Subcutaneous abdominal adipose tissue (tissue), 5 donors: ENCODE data around the gene CXorf38.

Source experiments
- H3K27ac ChIP-seq: one replicate; pipeline ENCODE4 v1.7.0; 2013; ENCODE audit warnings: low read depth, mild to moderate bottlenecking, inconsistent platforms, low read length, moderate library complexity
- H3K27me3 ChIP-seq, 5 donors: one replicate each; pipeline ENCODE4 v1.7.0; 2013; ENCODE audit warnings: low read length in 5 of 5, inconsistent platforms in 1 of 5; ENCODE audit not compliant: control insufficient read depth in 5 of 5, insufficient read depth in 4 of 5
- H3K36me3 ChIP-seq, 5 donors: one replicate each; pipeline ENCODE4 v1.7.0; 2013; ENCODE audit warnings: low read length in 5 of 5; ENCODE audit not compliant: control insufficient read depth in 5 of 5, insufficient read depth in 5 of 5
- H3K4me1 ChIP-seq, 5 donors: one replicate each; pipeline ENCODE4 v1.7.0; 2013; ENCODE audit warnings: low read length in 5 of 5, mild to moderate bottlenecking in 3 of 5, moderate library complexity in 1 of 5; ENCODE audit not compliant: control insufficient read depth in 5 of 5, insufficient read depth in 5 of 5
- H3K4me3 ChIP-seq, 5 donors: one replicate each; pipeline ENCODE4 v1.7.0; 2013; ENCODE audit warnings: low read length in 5 of 5, low read depth in 1 of 5
- H3K9ac ChIP-seq, 5 donors: one replicate each; pipeline ENCODE4 v1.7.0; 2013; ENCODE audit warnings: low read length in 5 of 5, mild to moderate bottlenecking in 4 of 5, moderate library complexity in 3 of 5
- H3K9me3 ChIP-seq, 5 donors: one replicate each; pipeline ENCODE4 v1.7.0; 2013; ENCODE audit warnings: low read length in 5 of 5; ENCODE audit not compliant: control insufficient read depth in 5 of 5
- donor health status: healthy.
- donor health status: healthy.
- donor health status: healthy.
- donor health status: healthy.
- donor health status: healthy.

CXorf38 gene

GRCh38 chrX:40663078-40663740, 15.8 kb upstream of the CXorf38 start:
- no peak overlapping the region for H3K9ac ChIP-seq
- no peak overlapping the region for H3K27ac ChIP-seq

GRCh38 chrX:40661489-40661888, 14.1 kb upstream of the CXorf38 start:
- H3K27me3 ChIP-seq, result peaks cover 0 to 15% (median 0%) of the 10 kb centered on the region in 5 donors
- no peak overlapping the region for H3K9ac ChIP-seq
- H3K9me3 ChIP-seq, result no peaks in the 10 kb centered on the region
- no peak overlapping the region for H3K4me3 ChIP-seq
- H3K27ac ChIP-seq, result no peak overlapping the region
- H3K4me1 ChIP-seq, result no peaks in the 10 kb centered on the region
- H3K36me3 ChIP-seq, result peaks cover 21 to 41% (median 27%) of the 10 kb centered on the region in 5 donors

More at GRCh38 chrX:40663078-40663740, 15.8 kb upstream of the CXorf38 start:
- Histone ChIP-seq H3K36me3 (peaks cover 23 to 44% (median 30%) of the 10 kb centered on the region in 5 donors), H3K4me1 (peaks cover 0 to 1% (median 0%) of the 10 kb centered on the region in 5 donors), H3K9me3 (no peaks in the 10 kb centered on the region), H3K4me3 (no peak overlapping the region), H3K27me3 (peaks cover 0 to 14% (median 0%) of the 10 kb centered on the region in 5 donors)

- Histone ChIP-seq H3K27ac (no peak overlapping the region), H3K4me1 (no peaks in the 10 kb centered on the region), H3K36me3 (peaks cover 14 to 37% (median 20%) of the 10 kb centered on the region in 5 donors), H3K9ac (no peak overlapping the region), H3K27me3 (peaks cover 0 to 15% (median under 1%) of the 10 kb centered on the region in 5 donors), H3K4me3 (no peak overlapping the region), H3K9me3 (no peaks in the 10 kb centered on the region)
These were observed 13.0 kb upstream of the CXorf38 start for GRCh38 chrX:40660381-40660780.

- no peak overlapping the region for H3K4me3 ChIP-seq
- no peaks in the 10 kb centered on the region for H3K4me1 ChIP-seq
- no peak overlapping the region for H3K9ac ChIP-seq
- H3K27me3 ChIP-seq, result peaks cover 0 to 7% (median 3%) of the 10 kb centered on the region in 5 donors
- peaks cover 10 to 22% (median 15%) of the 10 kb centered on the region in 5 donors for H3K36me3 ChIP-seq
- no peak overlapping the region for H3K27ac ChIP-seq
- no peaks in the 10 kb centered on the region for H3K9me3 ChIP-seq
These were observed 6.2 kb upstream of the CXorf38 start for GRCh38 chrX:40653535-40653934.

GRCh38 chrX:40652664-40653063, 5.3 kb upstream of the CXorf38 start:
- no peak overlapping the region for H3K4me3 ChIP-seq
- H3K27ac ChIP-seq, result no peak overlapping the region
- H3K9ac ChIP-seq, result no peak overlapping the region
- peaks cover 0 to 7% (median 3%) of the 10 kb centered on the region in 5 donors for H3K27me3 ChIP-seq
- H3K9me3 ChIP-seq, result no peaks in the 10 kb centered on the region
- H3K36me3 ChIP-seq, result peaks cover 10 to 18% (median 15%) of the 10 kb centered on the region in 5 donors
- peaks cover under 1 to 4% (median 4%) of the 10 kb centered on the region in 5 donors for H3K4me1 ChIP-seq

GRCh38 chrX:40651620-40652223, 4.4 kb upstream of the CXorf38 start:
- Histone ChIP-seq H3K27me3 (peaks cover 0 to 7% (median 0%) of the 10 kb centered on the region in 5 donors), H3K9ac (no peak overlapping the region), H3K27ac (no peak overlapping the region), H3K4me1 (peaks cover 4 to 14% (median 9%) of the 10 kb centered on the region in 5 donors), H3K9me3 (no peaks in the 10 kb centered on the region), H3K4me3 (no peak overlapping the region), H3K36me3 (peaks cover 9 to 13% (median 10%) of the 10 kb centered on the region in 5 donors)

- Histone ChIP-seq H3K27me3 (peaks cover 0 to 4% (median 2%) of the 10 kb centered on the region in 5 donors), H3K4me3 (peak overlapping the region; percentile 76 to 85 (median 80)), H3K9me3 (no peaks in the 10 kb centered on the region), H3K4me1 (peaks cover 16 to 51% (median 41%) of the 10 kb centered on the region in 5 donors), H3K9ac (peak overlapping the region; percentile 35 to 79 (median 60)), H3K27ac (peak overlapping the region; percentile 85), H3K36me3 (peaks cover 0 to 3% (median 2%) of the 10 kb centered on the region in 5 donors)
These were observed 663 bp downstream of the CXorf38 start for GRCh38 chrX:40646489-40647306.

- Histone ChIP-seq H3K27ac (peak overlapping the region; percentile 55), H3K4me3 (peak overlapping the region; percentile 38 to 68 (median 56)), H3K27me3 (peaks cover 0 to 6% (median 3%) of the 10 kb centered on the region in 5 donors), H3K9me3 (no peaks in the 10 kb centered on the region), H3K36me3 (peaks cover 0 to 9% (median 4%) of the 10 kb centered on the region in 5 donors), H3K4me1 (peaks cover 16 to 51% (median 41%) of the 10 kb centered on the region in 5 donors), H3K9ac (peak overlapping the region in 3 of 5 donors; percentile 44 to 57 (median 50))
These were observed 2.5 kb downstream of the CXorf38 start for GRCh38 chrX:40644821-40645358.

- H3K36me3 ChIP-seq, result peaks cover 0 to 12% (median 4%) of the 10 kb centered on the region in 5 donors
- H3K27me3 ChIP-seq, result peaks cover 0 to 11% (median 4%) of the 10 kb centered on the region in 5 donors
- H3K4me3 ChIP-seq, result peak overlapping the region; percentile 38 to 68 (median 56)
- H3K9me3 ChIP-seq, result no peaks in the 10 kb centered on the region
- H3K4me1 ChIP-seq, result peaks cover 16 to 51% (median 42%) of the 10 kb centered on the region in 5 donors
- peak overlapping the region in 2 of 5 donors; percentile 50 to 57 for H3K9ac ChIP-seq
- H3K27ac ChIP-seq, result peak overlapping the region; percentile 55
These were observed 3.2 kb downstream of the CXorf38 start for GRCh38 chrX:40644176-40644575.
